GM18502 (cell line): Measurements from ENCODE around the gene CORIN.
"Not testable (repeated sequence)": the region's sequence is repeated elsewhere in the genome, so short reads cannot be mapped to it uniquely, and the experiment has no call there.

Source experiments
- ATAC-seq: cut with Tn5 transposase; IDR thresholded peaks from one replicate; pipeline ENCODE4 v1.9.1; 2021; ENCODE audit warnings: mild to moderate bottlenecking; ENCODE audit not compliant: unreplicated experiment, poor library complexity

The CORIN gene

GRCh38 chr4:47606482-47606881 is 231.4 kb downstream of the CORIN start:
- ATAC-seq: no peak

GRCh38 chr4:47598896-47599295 is 239.0 kb downstream of the CORIN start:
- no peak for ATAC-seq

- no peak for ATAC-seq
Observed at GRCh38 chr4:47598320-47598719, 239.5 kb downstream of the CORIN start.

DNA sequence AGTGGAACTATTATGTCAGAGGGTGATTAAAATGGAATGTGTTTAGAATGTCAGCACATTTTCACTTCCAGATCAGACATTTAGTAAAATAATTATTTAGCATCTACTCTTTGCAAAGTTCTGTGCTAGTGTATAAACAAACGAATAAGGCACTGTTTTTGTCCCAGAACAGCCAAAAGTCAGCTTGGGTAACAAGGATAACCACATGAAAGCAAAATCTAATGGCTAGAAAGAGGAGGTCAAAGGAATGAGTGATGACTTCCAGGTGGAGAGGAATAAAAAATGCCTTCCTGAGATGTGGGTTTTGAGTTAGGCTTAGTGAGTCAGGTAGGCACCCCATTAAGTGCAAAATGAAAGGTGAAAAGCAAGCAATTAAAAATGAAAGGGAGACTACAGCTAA is 240.2 kb downstream of the CORIN start:
- no peak for ATAC-seq

- no peak for ATAC-seq
Observed at GRCh38 chr4:47590325-47590724, 247.5 kb downstream of the CORIN start.

DNA sequence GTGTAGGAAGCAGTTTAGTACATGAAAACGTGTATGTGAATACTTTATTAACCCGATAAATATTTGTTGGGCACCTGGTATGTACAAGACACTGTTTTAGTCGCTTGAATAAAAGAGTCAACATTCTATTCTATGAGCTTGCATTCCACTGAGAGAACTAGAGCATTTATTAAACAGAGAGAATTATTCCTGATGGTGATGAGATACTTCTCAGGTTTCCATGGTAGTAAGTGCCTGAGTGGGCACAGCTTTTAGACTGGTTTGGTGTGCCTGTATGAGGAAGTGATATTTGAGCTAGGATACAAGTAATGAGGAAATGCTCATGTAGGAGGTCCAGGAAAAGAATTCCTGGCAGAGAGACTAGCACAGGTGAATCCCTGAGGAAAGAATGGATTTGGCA is 258.6 kb downstream of the CORIN start:
- no peak for ATAC-seq

DNA sequence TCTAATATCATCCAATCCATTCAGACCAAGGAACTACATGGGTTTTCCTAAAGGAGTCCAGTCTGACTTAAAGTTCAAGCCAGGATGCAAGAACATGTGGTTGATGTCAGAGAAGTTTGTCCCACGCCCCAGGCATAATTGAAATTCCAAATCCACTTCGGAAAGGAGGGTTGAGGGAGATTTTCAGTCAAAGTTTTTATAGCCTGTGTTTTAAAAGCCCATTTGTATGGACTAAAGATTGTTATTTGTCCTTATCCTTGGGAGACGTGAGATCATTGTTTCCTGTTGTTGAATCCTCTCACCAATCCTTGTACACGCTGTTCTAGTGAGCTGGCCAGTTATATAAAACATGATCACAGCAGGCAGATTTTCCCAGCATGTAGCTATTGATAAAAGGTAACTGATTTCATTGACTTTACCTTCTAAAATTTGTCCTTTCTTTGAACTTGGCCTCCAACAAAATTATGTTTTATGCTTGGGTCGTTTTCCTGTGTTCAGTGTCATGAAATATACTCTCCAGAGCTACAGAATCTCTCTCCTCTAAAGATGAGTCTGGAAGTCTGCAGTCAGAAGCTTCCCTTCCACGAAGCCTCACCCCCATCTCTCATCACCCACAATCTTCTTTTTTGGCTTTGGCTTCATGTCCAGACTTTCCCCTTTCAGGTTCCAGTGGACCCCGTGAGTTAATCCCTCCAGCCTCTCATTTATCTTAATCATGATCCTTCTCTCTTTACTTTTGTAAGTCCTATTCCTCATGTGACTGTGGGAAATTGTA is 259.9 kb downstream of the CORIN start:
- ATAC-seq: no peak

- ATAC-seq: no peak
Observed at GRCh38 chr4:47572981-47573380, 264.9 kb downstream of the CORIN start.

DNA sequence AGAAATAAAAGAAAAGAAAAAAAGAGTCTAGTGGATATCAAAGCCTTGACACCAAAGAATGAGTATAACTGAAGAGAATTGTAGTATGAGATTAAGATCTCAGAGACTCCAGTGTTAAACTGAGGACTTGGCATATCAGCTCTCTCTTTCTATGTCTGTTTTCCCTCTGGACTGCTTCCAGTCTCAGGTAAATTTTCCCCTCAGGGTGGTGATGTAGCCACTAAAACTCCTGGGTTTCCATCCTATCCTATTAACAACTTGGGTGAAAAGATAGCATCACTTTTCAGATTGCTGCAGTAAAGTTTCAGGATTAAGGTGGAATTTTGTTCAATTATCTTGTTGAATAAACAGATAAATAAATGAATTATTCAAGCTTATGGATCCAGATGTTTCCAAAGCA is 267.1 kb downstream of the CORIN start:
- ATAC-seq: no peak

DNA sequence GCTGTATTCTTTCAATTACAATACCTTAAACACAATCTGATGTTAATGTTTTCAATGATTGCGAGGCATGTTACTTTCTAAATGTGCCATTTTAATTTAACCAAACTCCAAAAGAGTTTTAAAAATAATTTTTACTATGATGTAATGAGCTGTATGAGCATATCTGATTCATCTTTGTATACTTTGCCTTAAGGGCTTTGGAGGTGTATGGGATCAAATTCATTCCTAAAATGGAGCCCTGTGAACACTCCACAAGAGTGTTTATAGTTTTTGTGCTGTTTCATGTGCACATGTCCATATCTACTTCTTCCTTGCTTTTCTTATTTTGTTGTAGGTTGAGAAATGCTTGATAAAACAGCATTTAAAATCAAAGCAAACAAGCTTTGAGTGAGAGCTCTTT is 270.4 kb downstream of the CORIN start:
- no peak for ATAC-seq

DNA sequence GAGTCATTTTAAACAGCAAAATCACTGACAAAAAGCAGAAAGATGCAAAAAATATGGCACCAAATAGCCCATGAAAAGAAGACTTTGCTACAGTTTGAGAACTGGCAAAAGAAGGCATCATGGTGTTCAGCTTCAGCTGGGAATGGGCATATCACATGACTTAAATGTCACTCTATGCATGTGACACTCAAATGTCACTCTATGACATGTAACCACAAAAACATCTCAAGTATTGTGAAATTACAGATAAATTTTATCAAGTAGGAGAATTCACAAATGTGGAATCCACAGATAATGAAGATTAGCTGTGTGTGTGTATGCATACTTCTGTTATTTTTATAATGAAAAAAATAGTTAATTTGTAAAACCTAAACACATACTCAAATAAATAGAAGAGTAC is 270.9 kb downstream of the CORIN start:
- ATAC-seq: no peak

- no peak for ATAC-seq
Observed at GRCh38 chr4:47566566-47566965, 271.3 kb downstream of the CORIN start.

- ATAC-seq: no peak
Observed at GRCh38 chr4:47562297-47562696, 275.6 kb downstream of the CORIN start.

GRCh38 chr4:47561331-47561730 is 276.5 kb downstream of the CORIN start:
- no peak for ATAC-seq

DNA sequence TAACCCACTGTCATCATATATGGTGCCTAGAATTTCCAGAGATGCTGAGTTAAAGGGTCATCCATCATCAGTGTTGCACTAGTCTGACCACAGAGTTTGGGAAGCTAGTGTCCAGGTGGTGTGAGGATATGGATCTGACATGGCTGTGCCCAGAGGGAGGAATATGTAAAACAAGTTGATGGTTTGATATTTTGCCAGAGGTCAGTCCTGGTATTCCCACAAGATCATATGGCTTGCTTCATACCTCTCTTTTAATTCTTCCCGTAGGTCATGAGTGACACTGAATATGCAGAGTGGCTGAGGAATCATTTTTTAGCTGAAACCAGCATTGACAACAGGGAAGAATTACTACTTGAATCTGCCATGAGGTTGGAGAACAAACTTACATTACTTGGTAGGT is 277.2 kb downstream of the CORIN start:
- no peak for ATAC-seq

DNA sequence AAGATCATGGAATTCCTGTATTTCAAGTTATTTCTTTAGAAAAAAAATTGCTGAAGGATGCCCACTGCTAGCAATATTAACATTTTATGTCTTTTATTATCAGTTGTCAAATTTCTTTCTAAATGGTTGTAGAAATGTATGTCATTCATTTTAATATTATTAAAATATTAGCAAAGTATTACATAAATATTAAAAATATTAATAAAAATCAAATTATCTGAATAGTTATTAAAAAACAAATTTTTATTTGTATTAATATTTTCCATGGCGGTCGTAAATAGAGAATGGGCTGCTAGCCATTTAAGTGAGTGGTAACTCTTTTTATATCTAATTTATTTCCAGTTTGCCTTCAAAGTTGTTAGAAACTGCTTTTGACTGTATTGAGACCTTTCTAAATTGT is 280.6 kb downstream of the CORIN start:
- no peak for ATAC-seq

- not testable (repeated sequence) for ATAC-seq
Observed at GRCh38 chr4:47555920-47556319, 281.9 kb downstream of the CORIN start.

- ATAC-seq: no peak
Observed at GRCh38 chr4:47553329-47554125, 284.3 kb downstream of the CORIN start.

DNA sequence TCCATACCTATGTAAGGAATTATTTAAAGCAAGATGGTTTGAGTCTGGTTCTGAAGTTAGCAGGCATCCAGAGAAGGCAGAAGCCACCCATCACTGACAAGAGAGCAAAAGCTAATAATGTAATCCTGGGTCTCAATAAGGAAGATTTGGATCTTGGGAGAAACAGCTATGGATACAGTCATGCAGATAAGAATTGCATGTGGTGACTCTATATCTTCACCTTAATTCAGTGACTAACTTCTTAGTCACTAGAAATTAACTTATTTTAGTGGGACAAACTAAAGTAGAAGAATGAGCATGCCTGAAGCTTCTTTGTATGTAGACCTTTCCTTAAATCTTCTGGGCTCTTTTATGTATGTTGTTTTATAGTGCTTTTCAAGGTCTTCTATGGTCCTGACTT is 286.2 kb downstream of the CORIN start:
- ATAC-seq: no peak

- no peak for ATAC-seq
Observed at GRCh38 chr4:47550899-47551548, 286.8 kb downstream of the CORIN start.

GRCh38 chr4:47550357-47550756 is 287.5 kb downstream of the CORIN start:
- not testable (repeated sequence) for ATAC-seq
